GM12872 (cell line): ENCODE results near the gene CFAP206.

Experiments
- CTCF ChIP-seq: IDR thresholded peaks from 3 replicates; pipeline ENCODE4 v1.5.1; 2011; ENCODE audit warnings: low read depth, mild to moderate bottlenecking, low read length, moderate library complexity; ENCODE audit not compliant: insufficient read depth

The CFAP206 gene

GRCh38 chr6:87472525-87473418 lies 65.0 kb downstream of the CFAP206 start, which contains the start of gene SLC35A1:
SLC35A1 (plus strand) TSS chr6:87472974; CDS start chr6:87473004, 30 bp downstream.
- no peak for TF ChIP-seq CTCF

- no peak for TF ChIP-seq CTCF
These were observed 65.7 kb downstream of the CFAP206 start for GRCh38 chr6:87473419-87473903.

GRCh38 chr6:87481931-87482330 lies 74.2 kb downstream of the CFAP206 start:
- TF ChIP-seq CTCF, result no peak

- TF ChIP-seq CTCF, result no peak
These were observed 74.6 kb downstream of the CFAP206 start for GRCh38 chr6:87482366-87482765.

- TF ChIP-seq CTCF, result peak; percentile 34; the same call in 1 of the 3 replicates
These were observed 76.2 kb downstream of the CFAP206 start for GRCh38 chr6:87483929-87484328.

- TF ChIP-seq CTCF, result no peak
These were observed 76.7 kb downstream of the CFAP206 start for GRCh38 chr6:87484491-87484890.

GRCh38 chr6:87487555-87487954 lies 79.8 kb downstream of the CFAP206 start:
- no peak for TF ChIP-seq CTCF
